Kidney epithelial cell (primary cell): ENCODE data around the gene PLEKHA8. TPM values are rescaled to one million over a fixed set of nuclear protein-coding genes. Genes with fewer than 3 reads are reported as not detected.

Experiments
- DNase-seq: peaks from one replicate; pipeline ENCODE4 v3.0.0-alpha.2; 2010; ENCODE audit warnings: low read depth
- H3K27me3 ChIP-seq: 2 replicates; pipeline ENCODE4 v1.6.0; 2011; ENCODE audit warnings: low read length; ENCODE audit not compliant: control insufficient read depth, insufficient read depth
- H3K36me3 ChIP-seq: 2 replicates; pipeline ENCODE4 v1.5.1; 2011; ENCODE audit warnings: low read length; ENCODE audit not compliant: control insufficient read depth, insufficient read depth
- H3K4me3 ChIP-seq: 2 replicates; pipeline ENCODE4 v1.5.1; 2011; ENCODE audit warnings: low read depth, mild to moderate bottlenecking, control low read depth, low read length
- CTCF ChIP-seq: IDR thresholded peaks from 2 replicates; pipeline ENCODE4 v1.5.1; 2011; ENCODE audit warnings: mild to moderate bottlenecking, moderate library complexity, low read length, control low read depth, inconsistent platforms; ENCODE audit not compliant: insufficient read depth, poor library complexity, severe bottlenecking
- total RNA-seq: library from RNA; depleted of rRNA; stranded (reverse); fragments of >200 nt; gene quantifications from 2 replicates; pipeline ENCODE4 v1.2.3, GENCODE V29; 2015

PLEKHA8 gene
- total RNA-seq, 1 donor from 2014 or later: 22.7 TPM

- Histone ChIP-seq H3K27me3 (no peaks in the 10 kb centered on the region), H3K4me3 (peak overlapping the region; percentile 75), H3K36me3 (no peaks in the 10 kb centered on the region)
- DNase-seq: no peak
- no peak for TF ChIP-seq CTCF
Measured at GRCh38 chr7:30133736-30134610, 105.8 kb downstream of the PLEKHA8 start.

GRCh38 chr7:30134611-30135300 lies 106.5 kb downstream of the PLEKHA8 start, which contains the start of gene MTURN:
TSS of gene MTURN (plus strand) at chr7:30134986. CDS start at chr7:30135137, 151 bp downstream.
- Histone ChIP-seq H3K4me3 (peak within 1 kb of the TSS; percentile 75), H3K36me3 (no peaks in the 10 kb centered on the region), H3K27me3 (no peaks in the 10 kb centered on the region)
- no peak for TF ChIP-seq CTCF
- no peak for DNase-seq

- no peak for TF ChIP-seq CTCF
- DNase-seq: no peak
Measured at GRCh38 chr7:30135301-30136116, 107.3 kb downstream of the PLEKHA8 start.

GRCh38 chr7:30136117-30136731 lies 108.0 kb downstream of the PLEKHA8 start:
- Histone ChIP-seq H3K36me3 (no peaks in the 10 kb centered on the region), H3K4me3 (peak overlapping the region; percentile 75), H3K27me3 (no peaks in the 10 kb centered on the region)
- no peak for DNase-seq
- TF ChIP-seq CTCF: no peak

More at GRCh38 chr7:30135301-30136116, 107.3 kb downstream of the PLEKHA8 start:
- Histone ChIP-seq H3K36me3 (no peaks in the 10 kb centered on the region), H3K4me3 (peak overlapping the region; percentile 75), H3K27me3 (no peaks in the 10 kb centered on the region)

GRCh38 chr7:30136743-30137485 lies 108.7 kb downstream of the PLEKHA8 start:
- no peak for DNase-seq
- H3K27me3 ChIP-seq: no peaks in the 10 kb centered on the region
- H3K36me3 ChIP-seq: no peaks in the 10 kb centered on the region
- TF ChIP-seq CTCF: no peak
- peak overlapping the region; percentile 75 for H3K4me3 ChIP-seq
